GM19238 (cell line): Measurements from ENCODE around the gene ARAF.
A peak's percentile ranks its signal among the peaks of the same experiment; 100 is the strongest.

ENCODE experiments used
- DNase-seq: peaks from one replicate; pipeline ENCODE4 v3.0.0; 2011; ENCODE audit warnings: low spot score; ENCODE audit not compliant: insufficient read length

The ARAF gene

DNA sequence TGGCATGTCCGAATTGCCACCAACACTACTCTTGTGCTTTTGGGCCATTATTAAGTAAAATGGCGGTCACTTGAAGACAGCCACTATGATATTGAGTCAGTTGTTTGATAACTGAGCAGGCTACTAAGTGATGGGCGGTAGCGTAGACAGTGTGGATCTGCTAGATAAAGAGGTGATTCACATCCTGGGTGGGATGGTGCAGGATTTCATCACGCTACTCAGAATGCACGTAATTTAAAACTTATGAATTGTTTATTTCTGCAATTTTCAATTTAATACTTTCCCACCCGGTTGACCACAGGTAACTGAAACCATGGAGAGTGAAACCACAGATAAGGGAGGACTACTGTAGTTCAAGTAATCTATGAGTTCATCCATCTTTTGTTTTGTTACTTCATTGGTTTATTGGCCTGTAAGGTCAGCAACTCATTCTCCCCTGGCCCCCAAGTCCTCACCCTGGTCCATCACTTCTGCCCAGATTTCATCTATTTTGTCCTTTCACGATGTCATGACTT lies 2.9 kb downstream of the ARAF start:
- no peak for DNase-seq

DNA sequence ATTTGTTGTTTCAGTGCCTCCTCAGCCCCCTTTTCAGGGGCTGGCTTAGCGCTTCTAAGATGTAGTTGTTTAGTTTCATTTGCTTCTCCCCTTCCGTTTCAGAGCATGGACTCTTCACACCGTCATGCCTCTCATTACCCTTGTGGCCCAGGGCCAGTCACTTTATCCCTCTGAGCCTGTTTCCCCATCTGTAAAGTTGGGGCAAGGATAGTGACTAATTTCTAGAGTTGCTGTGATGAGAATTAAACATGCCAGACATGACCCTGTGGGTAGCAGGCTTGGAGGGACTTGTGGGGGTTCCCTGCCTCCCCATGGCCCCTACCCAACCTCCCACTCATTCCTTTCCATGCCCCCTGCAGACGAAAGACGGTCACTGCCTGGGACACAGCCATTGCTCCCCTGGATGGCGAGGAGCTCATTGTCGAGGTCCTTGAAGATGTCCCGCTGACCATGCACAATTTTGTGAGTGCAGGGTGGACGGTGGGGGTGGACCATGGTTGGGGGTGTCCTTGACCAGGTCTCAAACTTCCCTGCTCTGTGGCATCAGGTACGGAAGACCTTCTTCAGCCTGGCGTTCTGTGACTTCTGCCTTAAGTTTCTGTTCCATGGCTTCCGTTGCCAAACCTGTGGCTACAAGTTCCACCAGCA lies 3.6 kb downstream of the ARAF start:
- no peak for DNase-seq

GRCh38 chrX:47566841-47567240 lies 5.8 kb downstream of the ARAF start:
- DNase-seq: no peak

- no peak for DNase-seq
Measured at GRCh38 chrX:47568656-47569295, 7.8 kb downstream of the ARAF start.

DNA sequence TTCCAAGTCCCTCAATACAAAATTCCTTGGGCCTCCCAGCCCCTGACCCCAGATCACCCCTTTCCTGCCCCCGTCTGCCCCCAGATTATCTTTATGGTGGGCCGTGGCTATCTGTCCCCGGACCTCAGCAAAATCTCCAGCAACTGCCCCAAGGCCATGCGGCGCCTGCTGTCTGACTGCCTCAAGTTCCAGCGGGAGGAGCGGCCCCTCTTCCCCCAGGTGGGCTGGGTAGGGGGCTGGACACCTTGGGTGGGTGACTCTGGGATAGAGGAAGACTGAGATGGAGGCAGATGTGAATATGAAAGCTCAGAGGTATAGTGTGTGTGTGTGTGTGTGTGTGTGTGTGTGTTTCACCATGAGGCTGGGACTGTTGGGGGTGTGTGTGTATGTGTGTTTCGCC lies 9.8 kb downstream of the ARAF start:
- no peak for DNase-seq

DNA sequence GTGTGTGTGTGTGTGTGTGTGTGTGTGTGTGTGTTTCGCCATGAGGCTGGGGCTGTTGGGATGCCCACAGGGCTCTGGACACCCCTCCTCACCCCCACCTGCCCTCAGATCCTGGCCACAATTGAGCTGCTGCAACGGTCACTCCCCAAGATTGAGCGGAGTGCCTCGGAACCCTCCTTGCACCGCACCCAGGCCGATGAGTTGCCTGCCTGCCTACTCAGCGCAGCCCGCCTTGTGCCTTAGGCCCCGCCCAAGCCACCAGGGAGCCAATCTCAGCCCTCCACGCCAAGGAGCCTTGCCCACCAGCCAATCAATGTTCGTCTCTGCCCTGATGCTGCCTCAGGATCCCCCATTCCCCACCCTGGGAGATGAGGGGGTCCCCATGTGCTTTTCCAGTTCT lies 10.2 kb downstream of the ARAF start:
- no peak for DNase-seq

- DNase-seq: no peak
Measured at GRCh38 chrX:47571896-47572295, 10.9 kb downstream of the ARAF start.

DNA sequence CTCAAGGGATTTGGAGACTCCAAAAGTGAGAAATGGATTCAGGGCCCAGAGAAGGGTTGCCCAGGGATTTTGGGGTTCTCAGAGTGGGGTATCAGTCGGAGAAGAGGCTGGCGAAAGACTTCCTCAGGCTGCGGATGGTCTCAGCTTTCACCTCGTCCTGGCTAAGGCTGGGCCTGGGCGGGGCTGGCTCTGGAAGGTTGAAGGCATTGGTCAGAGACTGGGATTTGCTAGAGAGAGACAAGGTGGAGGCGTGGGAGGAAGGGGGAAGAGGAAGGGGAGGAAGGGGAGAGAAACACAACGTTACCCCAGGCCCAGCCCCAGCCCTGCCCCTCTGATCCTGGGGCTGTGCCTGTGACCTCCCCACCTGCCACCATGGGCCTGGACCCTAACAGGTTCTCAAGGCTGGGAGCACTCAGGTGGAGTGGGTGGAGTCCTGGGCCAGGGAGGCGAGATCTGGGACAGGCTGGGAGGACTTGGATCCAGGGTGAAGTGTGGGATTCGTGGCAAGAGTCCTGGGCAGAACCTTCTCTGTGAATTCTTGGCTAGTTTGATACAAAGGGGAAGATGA lies 11.9 kb downstream of the ARAF start:
- DNase-seq: no peak

DNA sequence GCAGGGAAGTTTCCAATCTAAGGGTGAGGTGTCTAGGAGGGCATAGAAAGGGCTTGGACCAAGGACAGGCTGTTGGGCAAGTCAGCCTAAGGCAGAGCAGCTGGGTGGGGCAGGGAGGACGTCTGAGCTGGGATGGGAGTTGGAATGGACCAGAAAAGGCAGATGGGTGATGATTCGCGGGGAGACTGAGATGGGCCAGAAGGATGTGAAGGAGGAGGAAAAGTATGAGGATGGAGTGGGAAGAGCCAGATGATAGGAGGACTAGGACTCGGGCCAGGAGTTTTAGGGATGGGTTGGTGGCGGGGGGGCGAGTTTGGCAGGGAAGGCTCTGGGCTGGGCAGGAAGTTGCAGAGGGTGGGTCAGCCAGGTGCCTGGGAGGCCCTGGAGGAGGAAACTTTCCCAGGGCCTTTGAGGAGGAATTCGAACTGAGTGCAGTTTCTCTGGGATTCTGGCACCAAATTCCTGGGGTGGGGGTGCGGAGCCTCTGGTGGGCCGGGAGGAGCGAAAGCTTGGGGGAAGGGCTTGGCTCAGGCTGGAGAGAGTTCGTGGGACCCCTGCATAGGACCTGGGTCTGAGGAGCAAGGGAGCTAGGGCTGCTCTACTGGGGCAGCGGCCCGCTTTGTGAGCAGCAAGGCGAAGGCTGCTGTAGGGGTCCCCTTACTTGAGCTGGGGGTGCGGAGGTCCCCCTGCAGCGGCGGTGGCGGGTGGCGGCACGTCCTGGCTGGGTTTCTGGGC lies 12.5 kb downstream of the ARAF start:
- no peak for DNase-seq

GRCh38 chrX:47574076-47574546 lies 13.1 kb downstream of the ARAF start:
- no peak for DNase-seq

GRCh38 chrX:47574547-47575301 lies 13.7 kb downstream of the ARAF start:
- no peak for DNase-seq

DNA sequence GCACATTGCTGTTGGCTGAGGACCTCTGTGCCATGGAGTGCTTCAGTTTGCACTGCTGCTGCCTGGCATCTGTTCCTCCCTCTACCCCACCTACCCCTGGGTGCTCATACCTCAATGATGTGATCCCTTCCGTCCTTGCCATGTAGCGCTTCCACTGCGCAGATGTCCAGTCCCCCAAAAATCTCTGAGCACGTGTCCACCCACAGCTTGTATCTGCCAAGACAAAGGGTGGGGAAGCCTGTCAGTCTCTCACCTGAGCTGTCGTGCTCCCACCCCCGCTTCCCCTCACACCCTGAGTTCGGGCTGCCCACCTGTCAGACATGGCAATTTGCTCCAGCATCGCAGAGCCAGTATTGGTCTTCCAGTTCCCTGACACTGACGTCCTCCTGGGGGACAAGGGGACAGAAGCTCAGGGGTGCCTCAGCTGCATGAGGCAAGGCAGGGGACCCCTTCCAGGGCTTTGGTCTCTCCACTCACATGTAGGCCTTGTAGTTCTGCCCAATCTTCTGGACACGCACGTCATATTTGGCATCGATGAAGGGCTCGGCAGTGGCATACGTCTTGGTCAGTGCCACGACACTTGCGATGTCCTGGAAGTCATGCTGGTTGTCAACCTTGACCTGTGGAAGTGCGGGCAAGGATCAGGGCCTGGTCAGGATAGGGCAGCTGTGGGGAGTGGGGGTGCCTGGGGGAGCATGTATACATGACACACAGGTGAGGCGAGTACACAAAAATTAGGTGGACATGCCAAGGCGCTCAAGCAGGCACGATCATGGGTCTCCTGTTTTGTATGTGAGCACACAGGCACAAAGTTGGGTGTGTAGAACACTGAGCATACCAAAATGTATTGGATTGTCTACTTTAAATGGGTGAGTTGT lies 15.3 kb downstream of the ARAF start:
- DNase-seq: no peak

- no peak for DNase-seq
Measured at GRCh38 chrX:47577424-47577823, 16.4 kb downstream of the ARAF start.

DNA sequence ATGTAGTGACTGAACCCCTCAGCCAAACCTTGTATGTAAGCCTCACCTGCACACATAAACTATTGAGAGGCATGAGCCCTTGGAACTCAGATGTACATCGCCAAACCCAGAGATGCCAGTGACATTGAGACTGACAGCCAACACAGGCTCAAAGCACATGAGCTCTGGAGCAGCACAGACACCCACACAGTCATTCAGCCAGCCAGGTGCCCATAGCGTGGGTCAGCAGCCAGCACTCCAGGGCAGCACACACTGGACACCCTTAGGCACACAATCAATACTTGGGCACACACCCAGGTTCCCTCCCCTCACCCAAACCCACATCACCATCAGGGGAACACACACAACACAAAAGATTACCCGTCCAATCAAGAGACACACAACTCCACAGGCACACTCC lies 16.9 kb downstream of the ARAF start:
- DNase-seq: no peak

- DNase-seq: no peak
Measured at GRCh38 chrX:47578692-47579091, 17.7 kb downstream of the ARAF start.

DNA sequence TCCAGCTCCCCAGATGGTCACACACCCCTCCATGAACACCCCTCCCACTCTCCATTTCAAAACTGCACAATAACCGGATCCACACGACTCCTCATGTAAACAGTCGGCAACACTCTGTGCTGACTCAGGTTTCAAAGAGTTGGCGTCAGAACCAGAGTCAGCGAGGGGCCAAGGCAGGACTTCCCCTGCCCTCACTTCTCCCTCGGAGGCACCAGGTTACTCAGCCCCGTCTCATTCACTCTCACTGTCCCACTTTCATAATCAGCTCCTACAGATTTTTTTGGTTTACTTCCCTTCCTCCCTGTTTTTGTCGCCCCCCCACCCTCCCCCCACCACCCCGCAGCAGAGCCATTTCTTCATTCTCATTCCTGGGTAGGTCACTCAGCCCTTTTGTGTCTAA lies 18.5 kb downstream of the ARAF start:
- DNase-seq: no peak

DNA sequence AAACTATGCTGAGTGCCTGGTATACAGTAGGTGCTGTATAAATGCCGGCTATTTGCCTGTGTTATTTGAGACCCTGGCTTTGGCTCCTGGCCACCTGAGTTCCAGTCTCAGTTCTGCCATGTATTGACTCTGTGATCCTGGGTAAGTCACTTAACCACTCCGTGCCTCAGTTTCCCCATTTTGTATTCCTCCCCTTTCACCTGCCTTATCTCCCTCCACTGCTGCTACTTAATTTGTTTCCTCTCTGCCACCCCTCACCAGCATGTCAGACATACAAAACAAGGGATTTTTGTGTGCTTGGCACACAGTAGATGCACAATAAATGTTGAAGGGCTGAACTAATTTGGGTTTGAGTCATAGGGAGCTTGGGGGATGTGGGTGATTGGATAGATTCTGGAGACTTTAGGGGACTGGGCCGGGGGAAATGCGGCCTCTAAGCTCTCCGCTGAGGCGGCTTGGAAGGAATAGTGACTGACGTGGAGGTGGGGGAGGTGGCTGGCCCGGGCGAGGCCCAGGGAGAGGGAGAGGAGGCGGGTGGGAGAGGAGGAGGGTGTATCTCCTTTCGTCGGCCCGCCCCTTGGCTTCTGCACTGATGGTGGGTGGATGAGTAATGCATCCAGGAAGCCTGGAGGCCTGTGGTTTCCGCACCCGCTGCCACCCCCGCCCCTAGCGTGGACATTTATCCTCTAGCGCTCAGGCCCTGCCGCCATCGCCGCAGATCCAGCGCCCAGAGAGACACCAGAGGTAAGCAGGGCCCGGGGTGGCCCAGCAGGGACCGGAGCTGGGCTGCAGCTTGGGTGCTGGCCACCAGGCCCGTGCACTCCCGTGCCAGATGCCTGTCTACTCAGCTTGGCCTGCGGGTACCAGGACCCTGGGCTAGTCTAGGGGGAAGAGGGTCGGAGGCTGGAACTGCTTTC lies 21.0 kb downstream of the ARAF start, which contains the start of gene TIMP1:
TSS of gene TIMP1 (plus strand) at position 706 of the 917 bp plus-strand sequence. CDS start 980 bp downstream, outside the sequence.
- DNase-seq: peak; percentile 73

DNA sequence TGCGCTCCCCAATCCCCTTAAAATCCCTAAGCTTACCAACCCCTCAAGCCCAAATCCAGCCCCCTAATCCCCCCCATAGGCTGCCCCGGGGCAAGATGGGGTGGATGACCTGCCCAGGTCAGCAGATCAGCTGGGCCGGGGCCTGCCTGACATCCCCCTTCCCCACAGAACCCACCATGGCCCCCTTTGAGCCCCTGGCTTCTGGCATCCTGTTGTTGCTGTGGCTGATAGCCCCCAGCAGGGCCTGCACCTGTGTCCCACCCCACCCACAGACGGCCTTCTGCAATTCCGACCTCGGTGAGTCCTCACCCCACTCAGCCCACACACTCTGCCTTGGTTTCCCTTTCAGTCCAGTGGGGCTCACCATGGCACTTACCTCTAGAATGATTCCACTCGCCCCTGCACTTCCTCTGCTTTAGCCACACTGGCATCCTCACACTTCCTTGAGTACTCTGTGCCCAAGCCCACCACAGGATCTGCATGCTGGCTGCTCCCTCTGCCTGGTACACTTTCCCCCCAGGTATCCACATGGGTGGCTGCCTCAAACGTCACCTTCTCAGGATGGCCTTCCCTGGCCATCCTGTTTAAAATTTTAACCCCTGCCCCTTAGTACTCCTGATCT lies 22.3 kb downstream of the ARAF start:
- DNase-seq: no peak

DNA sequence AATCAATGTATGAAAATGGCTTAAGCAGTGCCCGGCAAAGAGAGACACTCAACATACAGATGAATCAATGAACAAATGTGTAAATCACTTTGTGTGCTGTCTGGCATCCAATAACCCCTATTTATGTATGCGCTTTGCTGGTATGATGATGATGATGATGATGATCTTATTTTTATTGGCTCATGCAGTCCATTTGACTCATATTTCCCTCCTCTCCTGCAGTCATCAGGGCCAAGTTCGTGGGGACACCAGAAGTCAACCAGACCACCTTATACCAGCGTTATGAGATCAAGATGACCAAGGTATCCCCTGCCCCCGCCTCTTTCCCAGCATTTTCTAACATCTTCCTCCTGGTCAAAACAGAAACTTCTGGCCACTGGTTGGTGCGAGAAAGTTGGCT lies 23.7 kb downstream of the ARAF start:
- DNase-seq: no peak
